ENCODE data around the gene VPS4A.

VPS4A gene

DNA sequence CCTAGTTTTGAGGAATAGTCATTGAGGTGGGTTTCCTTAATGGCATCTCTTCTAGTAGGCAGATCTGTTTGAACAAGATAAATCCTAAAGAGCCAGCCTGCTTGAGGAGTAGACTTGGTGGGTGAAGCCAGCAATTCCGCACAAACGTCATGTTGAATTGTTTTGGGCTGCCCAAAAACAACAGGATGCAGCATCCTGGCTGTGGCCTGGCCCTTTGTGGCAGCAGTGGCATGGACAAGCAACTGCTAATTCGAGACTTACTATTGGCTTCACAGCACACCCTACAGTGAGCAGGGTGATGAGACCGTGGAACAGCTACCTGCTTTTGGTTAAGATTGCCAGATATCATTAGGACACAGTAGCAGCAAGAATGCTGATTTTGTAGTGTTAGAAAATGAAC, 9.3 kb upstream of the VPS4A start:
- DNase-seq: no peak
- in situ Hi-C loops (cut with MboI; ENCODE audit: low pct_unique_long_range_greater_than_20kb, low sequenced_read_pairs): no loop called here

DNA sequence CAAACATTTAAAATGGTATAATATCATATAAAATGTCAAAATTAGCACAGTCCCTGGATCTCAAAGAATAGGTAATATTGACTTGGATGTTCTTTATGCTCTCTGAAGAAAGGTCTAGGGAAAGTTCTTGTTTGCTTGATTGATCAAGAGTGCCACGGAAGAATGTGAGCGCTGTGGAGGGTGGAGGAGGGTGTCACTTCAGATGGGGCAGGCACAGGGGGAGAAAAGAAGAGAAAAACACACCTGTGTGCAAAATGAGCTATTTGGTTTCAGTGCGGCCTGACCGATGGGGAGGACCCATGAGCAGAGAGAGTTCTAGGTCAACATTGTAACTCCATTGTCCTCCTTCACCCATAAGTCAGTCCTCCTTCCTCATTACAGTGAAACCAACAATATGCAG, 8.8 kb upstream of the VPS4A start:
- in situ Hi-C loops (cut with MboI; ENCODE audit: low pct_unique_long_range_greater_than_20kb, low sequenced_read_pairs): no loop called here
- DNase-seq: no peak

DNA sequence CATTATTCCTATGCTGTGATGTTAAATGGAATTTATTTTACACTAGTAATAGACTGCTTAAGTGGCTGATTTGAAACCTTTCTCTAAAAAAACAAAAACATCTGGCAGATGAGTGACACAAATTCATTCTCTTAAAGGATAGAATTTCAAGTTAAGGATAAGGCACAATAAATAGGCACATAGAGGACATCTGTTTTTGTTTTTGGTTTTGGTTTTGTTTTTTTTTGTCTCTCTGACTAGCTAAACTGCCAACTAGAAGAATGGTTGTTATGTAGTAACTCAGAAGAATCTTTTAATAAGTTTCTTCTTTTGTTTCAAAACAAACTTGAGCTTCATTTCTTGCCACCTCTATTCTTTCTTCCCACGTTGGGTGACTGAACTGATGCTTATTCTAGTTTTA, 5.1 kb upstream of the VPS4A start:
- in situ Hi-C loops (cut with MboI; ENCODE audit: low pct_unique_long_range_greater_than_20kb, low sequenced_read_pairs): no loop called here
- no peak for DNase-seq

DNA sequence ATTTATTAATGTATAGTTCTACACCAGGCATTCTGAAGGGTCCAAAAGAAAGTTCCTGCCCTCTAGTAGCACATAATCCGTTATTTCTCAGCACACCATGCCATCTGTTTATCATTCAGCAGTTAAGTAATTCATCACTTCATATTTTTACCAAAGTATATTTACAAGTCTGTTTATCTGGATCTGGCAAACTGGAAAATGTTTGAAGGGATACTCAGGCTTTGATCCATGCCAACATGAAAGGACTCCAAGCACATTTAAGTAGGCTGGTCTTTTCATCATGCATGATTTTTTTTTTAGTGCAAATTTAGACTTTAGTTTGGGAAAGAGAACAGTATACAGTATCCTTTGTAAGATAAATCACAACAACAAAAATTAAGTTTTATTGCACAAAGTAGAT, 4.1 kb upstream of the VPS4A start:
- in situ Hi-C loops (cut with MboI; ENCODE audit: low pct_unique_long_range_greater_than_20kb, low sequenced_read_pairs): no loop called here
- no peak for DNase-seq

DNA sequence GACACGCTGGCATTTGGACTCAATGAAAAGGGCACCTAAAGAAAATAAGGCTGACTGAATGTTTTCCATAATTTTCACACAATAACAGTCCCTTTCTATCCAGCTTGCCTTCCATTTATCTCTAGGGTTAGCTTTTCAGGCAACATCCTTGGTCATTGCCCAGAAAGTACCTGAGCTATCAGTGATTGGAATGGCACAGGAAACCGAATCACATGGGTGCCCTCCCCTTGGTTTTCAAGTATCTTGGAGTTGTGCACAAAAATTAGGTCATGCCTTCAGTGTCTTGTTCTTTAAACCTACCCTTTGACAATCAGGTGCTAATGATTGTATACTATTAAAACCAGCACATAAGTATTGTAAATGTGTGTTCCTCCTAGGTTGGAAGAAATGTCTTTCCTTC, 3.3 kb upstream of the VPS4A start:
- in situ Hi-C loops (cut with MboI; ENCODE audit: low pct_unique_long_range_greater_than_20kb, low sequenced_read_pairs): no loop called here
- DNase-seq: no peak

DNA sequence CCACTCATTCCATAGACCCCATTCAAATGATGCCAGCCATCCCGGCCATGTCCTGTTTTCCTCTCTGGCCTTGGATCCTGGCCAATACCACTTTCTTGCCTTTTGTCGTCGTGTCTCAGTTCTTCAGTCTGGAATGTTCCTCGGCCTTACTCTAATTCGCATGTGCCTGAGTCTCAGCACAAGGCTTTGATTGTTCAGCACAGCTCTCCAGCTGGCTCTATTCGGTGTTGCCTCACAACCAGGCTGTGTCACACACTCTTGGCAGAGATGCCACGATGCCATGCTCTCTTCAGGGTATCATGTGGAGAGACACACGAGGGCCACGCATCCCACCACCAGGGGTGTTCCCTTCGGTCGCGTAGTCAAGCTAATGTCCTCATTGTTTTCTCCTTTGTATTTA, 1.8 kb upstream of the VPS4A start:
- DNase-seq: no peak
- in situ Hi-C loops (cut with MboI; ENCODE audit: low pct_unique_long_range_greater_than_20kb, low sequenced_read_pairs): no loop called here

DNA sequence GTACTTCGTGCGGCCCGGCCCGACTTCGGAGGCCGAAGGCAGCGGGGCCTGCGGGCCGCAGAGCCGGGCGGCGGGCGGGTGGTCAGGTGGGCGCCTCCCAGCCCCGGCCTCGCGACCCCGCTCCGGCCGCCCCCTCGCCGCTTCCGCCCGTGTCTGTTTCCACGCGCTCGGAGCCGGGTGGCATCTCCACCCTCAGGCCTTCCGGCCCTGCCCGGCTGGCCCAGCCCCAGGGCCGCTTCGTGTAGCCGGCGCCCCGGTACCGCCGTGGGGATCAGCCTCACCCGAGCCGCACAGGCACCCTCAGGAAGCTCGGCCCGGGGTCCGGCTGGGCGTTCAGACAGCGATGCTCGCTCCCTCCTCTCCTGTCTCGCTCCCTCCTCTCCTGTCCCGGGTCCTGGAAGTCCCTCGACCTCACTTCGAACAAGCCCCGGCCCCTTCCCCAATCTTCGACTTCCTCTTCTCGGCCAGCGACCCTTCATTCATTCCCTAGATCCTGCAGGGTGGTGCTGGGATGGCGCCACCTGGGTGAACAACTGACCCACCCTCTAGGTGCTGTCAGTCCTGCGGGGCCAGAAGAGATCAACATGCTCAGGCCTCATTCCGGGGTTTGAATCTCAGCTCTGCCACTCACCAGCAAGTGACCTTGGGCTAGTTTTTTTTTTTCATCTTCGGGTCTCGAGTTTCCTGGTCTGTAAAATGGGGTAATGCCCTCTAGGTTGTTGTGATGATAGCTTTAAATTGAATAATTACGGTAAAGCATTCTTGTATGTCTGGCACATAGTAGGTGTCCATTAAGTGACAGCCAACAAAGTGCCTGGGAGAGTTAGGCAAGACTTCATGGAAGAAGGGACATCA, 610 bp downstream of the VPS4A start:
- peak; percentile 56 for DNase-seq
- in situ Hi-C loops (cut with MboI; ENCODE audit: low pct_unique_long_range_greater_than_20kb, low sequenced_read_pairs): no loop called here

DNA sequence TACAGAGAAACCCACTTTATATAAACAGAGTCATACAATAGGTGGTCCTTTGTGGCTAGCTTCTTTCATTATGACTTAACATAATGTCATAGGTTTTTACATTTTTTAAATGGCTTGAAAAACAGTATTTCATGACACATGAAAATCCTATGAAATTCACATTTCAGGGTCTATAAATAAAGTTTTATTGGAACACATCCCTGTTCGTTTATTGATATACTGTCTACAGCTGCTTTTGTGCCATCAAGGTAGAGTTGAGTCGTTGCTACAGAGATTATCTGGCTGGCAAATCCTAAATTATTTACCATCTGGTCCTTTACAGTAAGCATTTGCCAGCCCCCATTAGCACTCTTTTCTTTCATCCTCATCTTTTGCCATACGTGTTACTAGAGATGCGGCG, 2.3 kb downstream of the VPS4A start:
- no peak for DNase-seq
- in situ Hi-C loops (cut with MboI; ENCODE audit: low pct_unique_long_range_greater_than_20kb, low sequenced_read_pairs): no loop called here

DNA sequence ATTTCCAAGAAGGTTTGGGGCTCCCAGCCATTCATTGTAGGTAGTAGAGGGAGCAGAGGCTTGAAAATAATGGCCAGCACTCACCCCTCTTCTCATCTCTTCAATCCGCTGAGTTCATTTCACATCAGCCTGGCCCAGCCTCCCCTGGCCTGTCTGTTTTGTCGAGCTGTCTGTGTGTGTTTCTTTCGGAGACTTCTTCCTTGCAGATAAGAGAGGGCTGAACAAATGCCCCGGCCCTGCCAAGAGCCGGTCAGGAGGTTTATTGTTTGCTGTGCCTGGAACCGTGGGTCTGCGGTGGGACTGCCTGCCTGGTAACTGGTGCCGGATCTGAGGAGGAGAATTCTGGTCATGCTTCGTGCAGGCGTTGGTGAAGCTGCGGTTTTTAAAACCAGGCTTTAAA, 3.4 kb downstream of the VPS4A start:
- DNase-seq: no peak
- in situ Hi-C loops (cut with MboI; ENCODE audit: low pct_unique_long_range_greater_than_20kb, low sequenced_read_pairs): no loop called here

DNA sequence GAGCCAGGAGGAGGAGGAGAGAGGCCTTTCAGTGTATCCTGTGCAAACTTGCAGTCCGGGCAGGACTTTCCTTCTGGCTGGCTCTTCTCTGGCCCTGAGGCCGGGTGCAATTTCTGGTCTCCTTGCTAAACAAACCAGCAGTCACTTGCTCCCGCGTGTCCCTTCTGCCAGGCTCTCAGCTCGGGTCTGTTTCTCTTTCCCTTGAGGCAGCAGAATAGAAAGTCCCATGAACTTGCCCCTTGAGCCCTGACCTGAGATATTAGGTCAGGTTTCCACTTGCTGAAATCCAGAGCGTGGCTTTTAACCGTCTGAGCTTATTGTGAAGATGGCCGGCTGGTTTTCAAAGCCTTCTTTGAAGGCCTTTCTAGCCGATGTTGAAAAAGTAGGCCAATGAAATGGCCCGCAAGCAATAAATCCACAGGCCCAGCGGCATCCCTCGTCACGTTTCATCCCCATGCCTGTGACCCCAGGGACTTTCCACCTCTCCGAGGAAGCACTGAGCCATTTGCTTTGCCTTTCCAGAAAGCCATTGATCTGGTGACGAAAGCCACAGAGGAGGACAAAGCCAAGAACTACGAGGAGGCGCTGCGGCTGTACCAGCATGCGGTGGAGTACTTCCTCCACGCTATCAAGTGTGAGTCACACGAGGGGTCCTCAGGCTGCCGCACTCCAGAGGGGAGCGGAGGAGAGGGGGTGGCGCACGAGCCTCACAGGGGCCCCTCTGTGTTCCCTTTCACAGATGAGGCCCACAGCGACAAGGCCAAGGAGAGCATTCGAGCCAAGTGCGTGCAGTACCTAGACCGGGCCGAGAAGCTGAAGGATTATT, 4.5 kb downstream of the VPS4A start:
- in situ Hi-C loops (cut with MboI; ENCODE audit: low pct_unique_long_range_greater_than_20kb, low sequenced_read_pairs): no loop called here

DNA sequence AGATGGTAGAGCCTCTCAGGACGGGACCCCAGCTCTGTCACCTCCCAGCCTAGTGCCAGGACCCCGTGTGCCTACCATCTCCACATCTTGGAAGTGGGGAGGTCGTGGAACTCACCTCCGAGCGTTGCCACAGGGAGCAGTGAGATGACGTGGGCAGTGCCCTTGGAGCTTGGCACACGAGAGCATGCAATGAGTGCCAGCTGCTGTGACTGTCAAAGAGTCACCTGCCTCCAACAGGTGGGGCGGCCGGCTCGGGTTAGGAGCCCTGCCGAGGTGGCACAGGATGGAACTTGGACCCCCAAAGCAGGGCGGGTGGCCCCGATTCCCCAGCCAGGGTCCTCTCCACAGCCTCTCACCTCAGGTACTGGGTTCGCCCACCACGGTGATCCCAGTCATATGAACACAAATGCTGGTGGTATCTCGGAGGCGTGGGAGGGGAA, 5.5 kb downstream of the VPS4A start:
- in situ Hi-C loops (cut with MboI; ENCODE audit: low pct_unique_long_range_greater_than_20kb, low sequenced_read_pairs): no loop called here
- DNase-seq: no peak

More for the DNA sequence above, 4.5 kb downstream of the VPS4A start:
- DNase-seq: peak; percentile 77

DNA sequence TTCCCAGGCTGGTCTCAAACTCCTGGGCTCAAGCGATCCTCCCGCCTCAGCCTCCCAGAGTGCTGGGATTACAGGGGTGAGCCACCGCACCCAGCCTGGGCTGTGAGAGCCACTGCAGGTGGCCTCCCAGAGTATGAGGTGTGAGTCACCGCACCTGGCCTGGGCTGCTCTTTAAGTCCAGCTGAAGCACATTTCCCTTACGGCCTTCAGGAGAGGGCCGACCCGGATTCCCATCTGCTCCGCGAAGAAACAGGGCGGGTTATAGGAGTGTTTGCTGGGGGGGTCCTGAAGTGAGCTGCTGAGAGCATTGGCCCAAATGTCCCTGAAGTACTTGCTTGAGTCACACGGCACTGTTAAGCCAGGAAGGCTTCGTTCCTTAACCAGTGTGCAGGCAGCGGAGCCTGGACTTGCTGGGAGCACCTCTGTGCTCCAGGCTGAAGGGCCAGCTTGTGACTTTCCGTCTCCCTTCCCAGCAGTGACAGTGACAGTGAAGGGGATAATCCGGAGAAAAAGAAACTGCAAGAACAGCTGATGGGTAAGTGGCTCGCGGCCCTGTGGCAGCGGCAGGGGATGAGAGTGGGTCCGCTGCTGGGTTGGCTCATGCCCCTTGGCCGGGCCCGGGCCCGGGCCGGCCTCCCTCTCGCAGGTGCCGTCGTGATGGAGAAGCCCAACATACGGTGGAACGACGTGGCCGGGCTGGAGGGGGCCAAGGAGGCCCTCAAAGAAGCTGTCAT, 7.2 kb downstream of the VPS4A start:
- no peak for DNase-seq
- in situ Hi-C loops (cut with MboI; ENCODE audit: low pct_unique_long_range_greater_than_20kb, low sequenced_read_pairs): no loop called here

DNA sequence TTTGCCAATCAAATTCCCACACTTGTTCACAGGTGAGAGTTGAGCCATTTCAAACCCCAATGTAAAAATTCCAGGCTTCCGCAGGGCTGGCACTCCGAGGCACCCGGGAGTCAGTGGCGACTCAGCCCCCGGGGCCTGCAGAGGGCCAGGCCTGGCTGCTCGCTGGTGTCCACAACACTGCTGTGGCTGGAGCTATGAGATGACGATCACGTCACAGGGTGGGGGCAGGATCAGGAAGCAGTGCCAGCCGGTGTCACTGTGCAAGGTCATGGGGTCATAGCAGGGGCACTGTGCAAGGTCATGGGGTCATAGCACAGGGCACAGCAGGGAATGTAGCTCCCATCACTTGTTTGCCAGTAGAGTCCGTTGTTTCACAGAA, 7.8 kb downstream of the VPS4A start:
- in situ Hi-C loops (cut with MboI; ENCODE audit: low pct_unique_long_range_greater_than_20kb, low sequenced_read_pairs): no loop called here
- DNase-seq: no peak

DNA sequence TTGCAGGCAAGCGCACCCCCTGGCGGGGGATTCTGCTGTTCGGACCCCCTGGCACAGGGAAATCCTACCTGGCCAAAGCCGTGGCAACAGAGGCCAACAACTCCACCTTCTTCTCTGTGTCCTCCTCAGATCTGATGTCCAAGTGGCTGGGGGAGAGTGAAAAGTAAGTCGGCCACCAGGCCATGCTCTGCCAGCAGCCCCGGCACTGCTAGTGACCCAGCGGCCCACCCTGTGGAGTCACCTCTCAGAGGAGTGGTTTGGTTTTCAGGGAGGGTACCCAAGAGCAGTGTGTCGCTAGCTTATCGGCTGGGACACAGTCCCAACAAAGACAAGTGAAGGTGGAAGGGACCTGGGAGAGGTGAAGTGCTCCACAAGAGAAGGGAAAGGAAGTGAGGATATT, 8.2 kb downstream of the VPS4A start:
- no peak for DNase-seq
- in situ Hi-C loops (cut with MboI; ENCODE audit: low pct_unique_long_range_greater_than_20kb, low sequenced_read_pairs): no loop called here

DNA sequence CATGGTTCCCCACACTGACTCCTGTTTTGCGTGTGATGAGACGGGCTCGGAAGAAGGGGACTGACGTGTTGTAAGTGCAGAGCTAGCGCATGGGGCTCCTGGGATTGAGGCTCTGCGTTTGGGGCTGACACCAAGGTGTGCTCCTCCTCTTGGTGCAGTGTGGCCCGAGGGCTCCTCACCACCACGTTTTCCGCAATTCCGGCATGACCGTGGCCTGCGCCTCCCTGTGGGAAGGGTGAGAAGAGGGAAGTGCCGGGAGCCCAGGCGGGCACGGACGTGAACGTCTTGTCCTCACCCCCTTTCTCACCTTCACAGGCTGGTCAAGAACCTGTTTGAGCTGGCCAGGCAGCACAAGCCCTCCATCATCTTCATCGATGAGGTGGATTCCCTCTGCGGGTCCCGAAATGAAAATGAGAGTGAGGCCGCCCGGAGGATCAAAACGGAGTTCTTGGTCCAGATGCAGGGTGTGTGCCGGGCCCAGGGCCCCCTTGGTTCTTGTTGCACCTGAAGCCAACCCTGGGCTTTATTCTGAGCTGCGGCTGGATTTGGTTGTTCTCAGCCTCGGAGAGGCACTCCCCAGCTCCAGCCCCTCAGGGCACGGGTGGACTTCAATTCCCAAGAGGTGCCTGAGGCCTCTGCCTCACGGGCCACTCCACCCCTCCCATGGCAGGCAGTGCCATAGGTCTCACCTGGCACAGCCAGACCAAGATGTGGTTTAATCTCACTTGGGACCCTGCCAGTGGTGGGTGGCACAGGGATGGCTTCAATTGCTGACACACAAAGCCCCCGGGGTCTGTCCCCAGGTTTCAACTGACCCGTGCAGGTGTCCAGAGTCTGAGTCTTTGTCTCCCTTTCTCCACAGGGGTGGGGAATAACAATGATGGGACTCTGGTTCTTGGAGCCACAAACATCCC, 8.9 kb downstream of the VPS4A start:
- no peak for DNase-seq
- in situ Hi-C loops (cut with MboI; ENCODE audit: low pct_unique_long_range_greater_than_20kb, low sequenced_read_pairs): no loop called here

DNA sequence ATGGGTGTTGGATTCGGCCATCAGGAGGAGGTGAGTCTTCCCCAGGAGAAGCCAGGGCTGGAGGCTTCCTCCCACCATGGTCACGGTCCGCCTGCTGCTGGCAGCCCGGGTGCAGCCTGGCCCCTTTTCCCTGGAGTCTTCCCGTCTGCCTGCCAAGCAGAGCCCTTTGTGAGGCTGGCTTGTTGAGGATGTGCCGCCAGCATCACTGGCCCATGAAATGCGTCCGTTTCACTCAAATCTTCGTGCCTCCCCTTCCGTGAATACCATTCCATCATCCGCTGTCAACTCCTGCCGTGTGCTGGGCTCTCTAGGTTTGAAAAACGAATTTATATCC, 9.6 kb downstream of the VPS4A start:
- in situ Hi-C loops (cut with MboI; ENCODE audit: low pct_unique_long_range_greater_than_20kb, low sequenced_read_pairs): no loop called here
- no peak for DNase-seq

DNA sequence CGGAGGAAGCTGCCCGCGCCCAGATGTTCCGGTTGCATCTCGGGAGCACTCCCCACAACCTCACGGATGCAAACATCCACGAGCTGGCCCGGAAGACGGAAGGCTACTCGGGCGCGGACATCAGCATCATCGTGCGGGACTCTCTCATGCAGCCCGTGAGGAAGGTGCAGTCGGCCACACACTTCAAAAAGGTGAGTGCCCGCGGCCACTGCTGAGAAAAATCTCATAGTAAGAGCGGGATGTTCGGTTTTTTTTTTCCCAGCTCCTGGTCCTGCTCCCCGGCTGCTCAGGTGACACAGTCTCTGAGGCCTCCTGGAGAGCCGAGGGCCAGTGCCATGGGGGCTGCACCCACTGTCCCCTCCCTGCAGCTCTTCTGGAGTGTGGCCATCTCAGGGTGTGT, 9.9 kb downstream of the VPS4A start:
- DNase-seq: no peak
- in situ Hi-C loops (cut with MboI; ENCODE audit: low pct_unique_long_range_greater_than_20kb, low sequenced_read_pairs): no loop called here

DNA sequence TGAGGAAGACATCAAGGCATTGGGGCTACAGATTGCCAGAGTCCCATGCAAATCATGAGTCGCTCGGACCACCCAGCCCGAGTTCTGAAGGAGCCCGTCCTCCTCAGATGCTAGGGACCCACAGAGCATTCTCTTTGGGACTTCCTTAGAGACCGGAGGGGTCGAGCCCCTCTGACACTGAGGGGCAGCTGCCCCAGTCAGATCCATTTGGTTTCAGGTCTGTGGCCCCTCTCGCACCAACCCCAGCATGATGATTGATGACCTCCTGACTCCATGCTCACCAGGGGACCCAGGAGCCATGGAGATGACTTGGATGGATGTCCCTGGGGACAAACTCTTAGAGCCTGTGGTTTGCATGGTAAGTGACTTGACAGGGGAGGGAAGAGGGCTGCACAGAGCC, 11.2 kb downstream of the VPS4A start:
- in situ Hi-C loops (cut with MboI; ENCODE audit: low pct_unique_long_range_greater_than_20kb, low sequenced_read_pairs): no loop called here
- DNase-seq: no peak

DNA sequence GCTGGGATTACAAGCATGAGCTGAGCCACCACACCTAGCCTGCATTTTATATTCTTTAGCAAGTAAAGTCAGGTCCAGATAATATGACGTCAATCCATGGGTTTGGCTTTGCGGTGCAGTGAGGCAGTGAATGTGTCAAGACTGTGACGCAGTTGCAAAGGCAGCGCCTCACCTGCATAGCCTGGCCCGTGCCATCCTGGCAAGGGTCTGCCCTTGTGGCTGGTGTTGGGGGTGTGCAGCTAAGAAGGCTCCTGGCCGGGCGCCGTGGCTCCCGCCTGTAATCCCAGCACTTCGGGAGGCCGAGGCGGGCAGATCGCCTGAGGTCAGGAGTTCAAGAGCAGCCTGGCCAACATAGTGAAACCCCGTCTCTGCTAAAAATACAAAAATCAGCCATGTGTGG, 12.3 kb downstream of the VPS4A start:
- in situ Hi-C loops (cut with MboI; ENCODE audit: low pct_unique_long_range_greater_than_20kb, low sequenced_read_pairs): no loop called here
- no peak for DNase-seq

All from KBM-7 (cell line).